Activated naive CD8-positive, alpha-beta T cell treated with anti-CD3 and anti-CD28 coated beads, Interleukin-2, amount 10 ng/mL, durations not matched to agents 7 days and 5 days (primary cell): ENCODE data around the gene UBXN4. TPM values are rescaled to one million over a fixed set of nuclear protein-coding genes. Genes with fewer than 3 reads are reported as not detected.

Experiments used
- ATAC-seq: fragments of 150-1000 bp; cut with Tn5 transposase; one replicate; pipeline ENCODE4 v1.10.0; 2021; ENCODE audit warnings: low read depth, moderate library complexity
- POLR2A ChIA-PET: fragments of 350-600 bp; sonication (Branson Sonifier 250); formaldehyde crosslinking; loops from one replicate; lab custom pipeline; 2021; ENCODE audit warnings: antibody characterized with exemption; lab: Charles Lee
- DNase-seq: peaks from one replicate; pipeline ENCODE4 v3.0.0; 2021
- H3K27ac Mint-ChIP-seq: one replicate; pipeline ENCODE4 v1.8.0; 2022; ENCODE audit warnings: mild to moderate bottlenecking, mixed read lengths
- H3K27me3 Mint-ChIP-seq: one replicate; pipeline ENCODE4 v1.8.0; 2022; ENCODE audit warnings: mild to moderate bottlenecking, moderate library complexity, mixed read lengths
- H3K36me3 Mint-ChIP-seq: one replicate; pipeline ENCODE4 v1.8.0; 2021; ENCODE audit warnings: mild to moderate bottlenecking, mixed read lengths
- H3K4me1 Mint-ChIP-seq: one replicate; pipeline ENCODE4 v1.8.0; 2021; ENCODE audit warnings: mixed read lengths
- H3K4me3 Mint-ChIP-seq: one replicate; pipeline ENCODE4 v1.8.0; 2022; ENCODE audit warnings: mild to moderate bottlenecking, moderate library complexity, mixed read lengths
- H3K9me3 Mint-ChIP-seq: one replicate; pipeline ENCODE4 v1.8.0; 2021; ENCODE audit warnings: mixed read lengths
- total RNA-seq, 2 experiments: library from RNA; stranded (reverse); gene quantifications; one replicate each; pipeline ENCODE4 v1.2.3, GENCODE V29; 2021

Gene UBXN4
- total RNA-seq, 2 experiments from 2014 or later: 103 to 117 TPM

- Mint-ChIP-seq H3K9me3 (peaks cover 14% of the 10 kb centered on the region), H3K27ac (no peak overlapping the region), H3K4me1 (peaks cover 47% of the 10 kb centered on the region), H3K36me3 (peaks cover 35% of the 10 kb centered on the region), H3K27me3 (no peaks in the 10 kb centered on the region), H3K4me3 (no peak overlapping the region)
- ATAC-seq: no peak
- POLR2A ChIA-PET: no interaction called here
- DNase-seq: no peak
Observed at GRCh38 chr2:135822855-135823254, 81.2 kb downstream of the UBXN4 start.

GRCh38 chr2:135825131-135825530 lies 83.5 kb downstream of the UBXN4 start:
- no peak for ATAC-seq
- Mint-ChIP-seq H3K4me3 (no peak overlapping the region), H3K4me1 (peaks cover 32% of the 10 kb centered on the region), H3K27me3 (no peaks in the 10 kb centered on the region), H3K9me3 (peaks cover 14% of the 10 kb centered on the region), H3K36me3 (peaks cover 31% of the 10 kb centered on the region), H3K27ac (no peak overlapping the region)
- POLR2A ChIA-PET: interaction anchor here (0.7 to 1.5 kb wide), 2 partner anchors 9 to 50 kb away, joined by 3 to 7 read pairs; no protein-coding TSS in a partner anchor
- DNase-seq: no peak

- Mint-ChIP-seq H3K27me3 (no peaks in the 10 kb centered on the region), H3K9me3 (peaks cover 14% of the 10 kb centered on the region), H3K36me3 (peaks cover 33% of the 10 kb centered on the region), H3K27ac (no peak overlapping the region), H3K4me3 (no peak overlapping the region), H3K4me1 (peaks cover 29% of the 10 kb centered on the region)
- ATAC-seq (no peak), DNase-seq (no peak)
- POLR2A ChIA-PET: interaction anchor here (0.5 to 1.5 kb wide), 3 partner anchors 8 to 50 kb away, joined by 3 to 7 read pairs (median 4); no protein-coding TSS in a partner anchor
Observed at GRCh38 chr2:135825550-135826176, 84.0 kb downstream of the UBXN4 start.

- no peaks in the 10 kb centered on the region for H3K27me3 Mint-ChIP-seq
- no peak for ATAC-seq
- DNase-seq: no peak
- H3K36me3 Mint-ChIP-seq: peaks cover 35% of the 10 kb centered on the region
- H3K27ac Mint-ChIP-seq: no peak overlapping the region
- H3K9me3 Mint-ChIP-seq: peaks cover 14% of the 10 kb centered on the region
- no peak overlapping the region for H3K4me3 Mint-ChIP-seq
- peaks cover 22% of the 10 kb centered on the region for H3K4me1 Mint-ChIP-seq
- POLR2A ChIA-PET: interaction anchor here (0.5 to 0.6 kb wide), 3 partner anchors 14 to 121 kb away, joined by 3 to 4 read pairs (median 4); no protein-coding TSS in a partner anchor
Observed at GRCh38 chr2:135826544-135826943, 84.9 kb downstream of the UBXN4 start.

- no peak for ATAC-seq
- Mint-ChIP-seq H3K9me3 (no peaks in the 10 kb centered on the region), H3K4me1 (peaks cover 8% of the 10 kb centered on the region), H3K27ac (no peak overlapping the region), H3K4me3 (no peak overlapping the region), H3K27me3 (no peaks in the 10 kb centered on the region), H3K36me3 (peaks cover 11% of the 10 kb centered on the region)
- DNase-seq: no peak
- POLR2A ChIA-PET: no interaction called here
Observed at GRCh38 chr2:135829378-135830135, 87.9 kb downstream of the UBXN4 start.

GRCh38 chr2:135831180-135831812 lies 89.6 kb downstream of the UBXN4 start:
- POLR2A ChIA-PET: no interaction called here
- peaks cover 9% of the 10 kb centered on the region for H3K4me1 Mint-ChIP-seq
- DNase-seq (no peak), ATAC-seq (no peak)
- no peaks in the 10 kb centered on the region for H3K9me3 Mint-ChIP-seq
- H3K4me3 Mint-ChIP-seq: no peak overlapping the region
- H3K27ac Mint-ChIP-seq: no peak overlapping the region
- peaks cover 13% of the 10 kb centered on the region for H3K36me3 Mint-ChIP-seq
- H3K27me3 Mint-ChIP-seq: no peaks in the 10 kb centered on the region

GRCh38 chr2:135832891-135833290 lies 91.2 kb downstream of the UBXN4 start:
- Mint-ChIP-seq H3K36me3 (peaks cover 18% of the 10 kb centered on the region), H3K9me3 (no peaks in the 10 kb centered on the region), H3K27ac (no peak overlapping the region), H3K4me3 (no peak overlapping the region), H3K4me1 (peaks cover 18% of the 10 kb centered on the region), H3K27me3 (no peaks in the 10 kb centered on the region)
- no peak for ATAC-seq
- POLR2A ChIA-PET: interaction anchor here (0.9 to 1.0 kb wide), 2 partner anchors 13 to 549 kb away, joined by 3 read pairs; no protein-coding TSS in a partner anchor
- DNase-seq: no peak

Other genes starting within 250 kb of the UBXN4 start
- gene ZRANB3, start 210.6 kb upstream of the UBXN4 start, total RNA-seq: 1 to 10 TPM; 7.0 to 7.9 TPM
- 10 to 100 TPM; 48.4 to 48.7 TPM for gene R3HDM1, start 210.4 kb upstream of the UBXN4 start, total RNA-seq
- gene LCT, start 95.3 kb downstream of the UBXN4 start, total RNA-seq: under 1 TPM; 0.14 to 0.39 TPM
- gene MCM6, start 134.6 kb downstream of the UBXN4 start, total RNA-seq: 100 to 1,000 TPM; 107 to 109 TPM
- gene DARS1, start 243.8 kb downstream of the UBXN4 start, total RNA-seq: 100 to 1,000 TPM; 117 to 118 TPM